Measurements from ENCODE around the gene DNAH7. TPM values are rescaled to one million over a fixed set of nuclear protein-coding genes. Genes with fewer than 3 reads are reported as not detected.

Gene DNAH7
- total and polyA plus RNA-seq, 12 donors: 0.36 to 3.6 (median 1.4) TPM

GRCh38 chr2:195722075-195722474, 346.6 kb downstream of the DNAH7 start:
- Histone ChIP-seq H3K9me3 (replicated peaks in 1 of 3) (no peaks in the 10 kb centered on the region), H3K4me1 (replicated peaks in 1 of 2) (no peaks in the 10 kb centered on the region), H3K27me3 (no peaks in the 10 kb centered on the region), H3K36me3 (replicated peaks in 1 of 2) (no peaks in the 10 kb centered on the region), H3K4me3 (no peak overlapping the region), H3K27ac (no peak overlapping the region)
- DNase-seq: no peak
- no peak for TF ChIP-seq POLR2A (IDR thresholded peaks at IDR 0.05)
- TF ChIP-seq CTCF (IDR thresholded peaks at IDR 0.05): no peak
- 94 to 100% (median 99%) methylated on average over 1 of the region's 1 CpG for WGBS, 4 donors
- intact Hi-C loops (cut with DNase I): no loop called here

- Histone ChIP-seq H3K27me3 (no peaks in the 10 kb centered on the region), H3K4me1 (replicated peaks in 1 of 2) (no peaks in the 10 kb centered on the region), H3K4me3 (no peak overlapping the region), H3K27ac (no peak overlapping the region), H3K9me3 (replicated peaks in 1 of 3) (no peaks in the 10 kb centered on the region), H3K36me3 (replicated peaks in 1 of 2) (no peaks in the 10 kb centered on the region)
- intact Hi-C loops (cut with DNase I): no loop called here
- TF ChIP-seq POLR2A (IDR thresholded peaks at IDR 0.05): no peak
- no peak for TF ChIP-seq CTCF (IDR thresholded peaks at IDR 0.05)
- 96 to 99% (median 97%) methylated on average over 2 of the region's 2 CpGs for WGBS, 4 donors
- DNase-seq: no peak
Observed at GRCh38 chr2:195721042-195721441, 347.6 kb downstream of the DNAH7 start.

- TF ChIP-seq CTCF (IDR thresholded peaks at IDR 0.05) (no peak), POLR2A (IDR thresholded peaks at IDR 0.05) (no peak)
- no peaks in the 10 kb centered on the region for H3K9me3 ChIP-seq (replicated peaks in 1 of 3)
- no peaks in the 10 kb centered on the region for H3K27me3 ChIP-seq
- intact Hi-C loops (cut with DNase I): no loop called here
- H3K4me3 ChIP-seq: no peak overlapping the region
- H3K4me1 ChIP-seq (replicated peaks in 1 of 2): no peaks in the 10 kb centered on the region
- WGBS, 4 donors: 94 to 99% (median 97%) methylated on average over 4 of the region's 4 CpGs
- no peak for DNase-seq
- H3K36me3 ChIP-seq (replicated peaks in 1 of 2): peaks cover 0 to 16% of the 10 kb centered on the region in 2 donors
- H3K27ac ChIP-seq: no peak overlapping the region
Observed at GRCh38 chr2:195716466-195716865, 352.2 kb downstream of the DNAH7 start.

GRCh38 chr2:195711478-195711877, 357.2 kb downstream of the DNAH7 start:
- no peak overlapping the region for H3K27ac ChIP-seq
- no peaks in the 10 kb centered on the region for H3K9me3 ChIP-seq (replicated peaks in 1 of 3)
- H3K36me3 ChIP-seq (replicated peaks in 1 of 2): peaks cover 0 to 16% of the 10 kb centered on the region in 2 donors
- DNase-seq: no peak
- H3K27me3 ChIP-seq: no peaks in the 10 kb centered on the region
- intact Hi-C loops (cut with DNase I): no loop called here
- no peaks in the 10 kb centered on the region for H3K4me1 ChIP-seq (replicated peaks in 1 of 2)
- TF ChIP-seq CTCF (IDR thresholded peaks at IDR 0.05) (no peak), POLR2A (IDR thresholded peaks at IDR 0.05) (no peak)
- H3K4me3 ChIP-seq: no peak overlapping the region

Measured in adrenal gland (tissue), 12 donors.